K562 (cell line): Measurements from ENCODE around the gene GALM. TPM values are rescaled to one million over a fixed set of nuclear protein-coding genes. Genes with fewer than 3 reads are reported as not detected.

Source experiments
- CBFA2T2 ChIP-seq: fragments of 450-650 bp; conservative IDR thresholded peaks from 2 replicates; pipeline ENCODE4 v1.6.1; 2017; ENCODE audit warnings: mild to moderate bottlenecking
- CBX2 ChIP-seq: fragments of 200-600 bp; sonication (generic); IDR thresholded peaks from one replicate; pipeline ENCODE4 v1.6.1; 2012; ENCODE audit warnings: mild to moderate bottlenecking, low read length, inconsistent platforms; ENCODE audit not compliant: insufficient read depth, poor library complexity, severe bottlenecking
- CEBPZ ChIP-seq: fragments of 150-350 bp; IDR thresholded peaks from 2 replicates; pipeline ENCODE4 v1.6.1; 2014; ENCODE audit warnings: low read depth, mild to moderate bottlenecking, low read length, borderline replicate concordance
- CREB3L1 ChIP-seq: fragments of 450-650 bp; IDR thresholded peaks from 2 replicates; pipeline ENCODE4 v1.6.1; 2014; ENCODE audit warnings: low read depth, mild to moderate bottlenecking, moderate library complexity, borderline replicate concordance
- ERF ChIP-seq: fragments of 450-650 bp; formaldehyde crosslinking; IDR thresholded peaks from 2 replicates; pipeline ENCODE4 v1.4.0; 2020; ENCODE audit warnings: mild to moderate bottlenecking, mixed read lengths
- HINFP ChIP-seq: fragments of 450-650 bp; conservative IDR thresholded peaks from 2 replicates; pipeline ENCODE4 v1.6.1; 2016; ENCODE audit warnings: missing genetic modification characterization, low read depth, mild to moderate bottlenecking, control low read depth, missing compliant biosample characterization
- HMBOX1 ChIP-seq: sonication (generic); IDR thresholded peaks from 2 replicates; pipeline ENCODE4 v1.6.1; 2016
- KAT7 ChIP-seq: sonication (generic); formaldehyde crosslinking; IDR thresholded peaks from 2 replicates; pipeline ENCODE4 v1.8.0; 2022; ENCODE audit warnings: missing genetic modification reagents, mild to moderate bottlenecking, borderline replicate concordance
- LEF1 ChIP-seq: fragments of 450-650 bp; IDR thresholded peaks from 2 replicates; pipeline ENCODE4 v1.6.1; 2016; ENCODE audit warnings: mild to moderate bottlenecking
- MAFF ChIP-seq: IDR thresholded peaks from 2 replicates; pipeline ENCODE4 v1.6.1; 2012; ENCODE audit warnings: low read length, improper control_type of control experiment
- MECOM ChIP-seq: fragments of 250-450 bp; sonication (Bioruptor Pico); IDR thresholded peaks from 2 replicates; pipeline ENCODE4 v1.8.0; 2022; ENCODE audit warnings: inconsistent platforms
- MEIS2 ChIP-seq: fragments of 450-650 bp; IDR thresholded peaks from 2 replicates; pipeline ENCODE4 v1.6.1; 2014; ENCODE audit warnings: mild to moderate bottlenecking; ENCODE audit not compliant: partially characterized antibody
- MTA3 ChIP-seq: fragments of 450-650 bp; formaldehyde crosslinking; IDR thresholded peaks from 2 replicates; pipeline ENCODE4 v1.6.1; 2017; ENCODE audit warnings: mild to moderate bottlenecking, borderline replicate concordance
- MXI1 ChIP-seq: IDR thresholded peaks from 2 replicates; pipeline ENCODE4 v1.6.1; 2011; ENCODE audit warnings: low read depth, mild to moderate bottlenecking, improper control_type of control experiment, low read length
- POLR2AphosphoS5 ChIP-seq: IDR thresholded peaks from 2 replicates; pipeline ENCODE4 v1.6.1; 2011; ENCODE audit warnings: mild to moderate bottlenecking, low read depth, low read length, moderate library complexity; ENCODE audit not compliant: control insufficient read depth, insufficient read depth
- RCOR1 ChIP-seq, 2 experiments: IDR thresholded peaks; 2 replicates each; pipeline ENCODE4 v1.6.1; 2012; ENCODE audit warnings: low read depth in 2 of 2, low read length in 2 of 2, borderline replicate concordance in 1 of 2, improper control_type of control experiment in 1 of 2
- SOX6 ChIP-seq: fragments of 450-650 bp; IDR thresholded peaks from 2 replicates; pipeline ENCODE4 v1.6.1; 2014; ENCODE audit warnings: mild to moderate bottlenecking
- SPI1 ChIP-seq: IDR thresholded peaks from 2 replicates; pipeline ENCODE4 v1.6.1; 2011; ENCODE audit warnings: low read depth, low read length, control low read depth, borderline replicate concordance
- TGIF2 ChIP-seq: sonication (generic); formaldehyde crosslinking; IDR thresholded peaks from 2 replicates; pipeline ENCODE4 v1.8.1; 2022; ENCODE audit warnings: mild to moderate bottlenecking, missing genetic modification reagents, moderate library complexity
- TRIM24 ChIP-seq, 2 experiments: fragments of 450-650 bp; IDR thresholded peaks; 2 replicates each; pipeline ENCODE4 v1.6.1; 2016
- ZNF121 ChIP-seq: sonication (generic); formaldehyde crosslinking; conservative IDR thresholded peaks from 2 replicates; pipeline ENCODE4 v1.8.0; 2022; ENCODE audit warnings: missing genetic modification reagents
- polyA plus RNA-seq, 8 experiments: library from polyadenylated mRNA; depleted of rRNA in 4 of 8; stranded (reverse) in 5 of 8; unstranded in 3 of 8; fragments of >200 nt; fragmentation: Nextera tagmentation in 2 of 8; fragmentation: Illumina TruSeq in 1 of 8; extraction: Ambion mirVana in 2 of 8; extraction: Trizol in 1 of 8; gene quantifications; 2 replicates each; pipeline versions ENCODE4 v1.2.1 to v1.2.3, GENCODE V29; 2011 to 2014; ENCODE audit warnings: inconsistent platforms in 1 of 8, missing spikeins in 1 of 8
- total RNA-seq, 7 experiments: library from RNA; depleted of rRNA in 6 of 7; stranded (reverse); fragments of >200 nt in 6 of 7; fragmentation: Illumina TruSeq in 2 of 7; extraction: Trizol in 2 of 7; gene quantifications; 2 replicates each; pipeline versions ENCODE4 v1.2.1 to v1.2.3, GENCODE V29; 2011 to 2021; ENCODE audit warnings: low replicate concordance in 1 of 7

GALM gene
- total and polyA plus RNA-seq, 9 of the 15 experiments (the other 6 are each of a cell fraction or from before 2014, with no cell fraction given): 22.1 to 51.7 (median 27.9) TPM

- TF ChIP-seq MTA3: no peak; the same call in 1 of the 2 replicates
- TF ChIP-seq TGIF2: no peak
- TF ChIP-seq MAFF: peak; percentile 16; the same call in 1 of the 2 replicates
- peak; percentile 87; the same call in 1 of the 2 replicates for TF ChIP-seq SPI1
- TF ChIP-seq MEIS2: peak; percentile 77
- no peak for TF ChIP-seq CBX2
- peak; percentile 85 for TF ChIP-seq ZNF121 (CRISPR knock-in tag)
- TF ChIP-seq TRIM24 (IDR thresholded peaks at IDR 0.05): 0 out of 4 replicates have a peak, but pooled peaks of 1 of the 2 experiments have one; percentile 48
- peak; percentile 93 for TF ChIP-seq SOX6
- TF ChIP-seq RCOR1 (IDR thresholded peaks at IDR 0.05; ENCODE audit: borderline replicate concordance in 1 of 2, low read depth in 2 of 2, low read length in 2 of 2): peak in 1 of 2 experiments; percentile 90; a peak in 2 of 4 replicates
- TF ChIP-seq ERF: no peak
- no peak for TF ChIP-seq CEBPZ
- no peak for TF ChIP-seq MECOM (CRISPR knock-in tag)
- TF ChIP-seq HINFP: no peak
- TF ChIP-seq CBFA2T2: peak; percentile 74
- TF ChIP-seq CREB3L1: no peak
- TF ChIP-seq LEF1: peak; percentile 85
- TF ChIP-seq KAT7 (CRISPR knock-in tag): no peak
- TF ChIP-seq MXI1: no peak
- TF ChIP-seq HMBOX1: peak; percentile 52; the same call in 1 of the 2 replicates
- TF ChIP-seq POLR2AphosphoS5: no peak
Observed at GRCh38 chr2:38652431-38653273, 13.3 kb upstream of the GALM start (continued).
